ENCODE data around the gene AGAP1. TPM values are rescaled to one million over a fixed set of nuclear protein-coding genes. Genes with fewer than 3 reads are reported as not detected.
A peak's percentile ranks its signal among the peaks of the same experiment; 100 is the strongest.

Gene AGAP1
- total RNA-seq, 2 experiments from 2014 or later, result 1.8 to 2.0 TPM

DNA sequence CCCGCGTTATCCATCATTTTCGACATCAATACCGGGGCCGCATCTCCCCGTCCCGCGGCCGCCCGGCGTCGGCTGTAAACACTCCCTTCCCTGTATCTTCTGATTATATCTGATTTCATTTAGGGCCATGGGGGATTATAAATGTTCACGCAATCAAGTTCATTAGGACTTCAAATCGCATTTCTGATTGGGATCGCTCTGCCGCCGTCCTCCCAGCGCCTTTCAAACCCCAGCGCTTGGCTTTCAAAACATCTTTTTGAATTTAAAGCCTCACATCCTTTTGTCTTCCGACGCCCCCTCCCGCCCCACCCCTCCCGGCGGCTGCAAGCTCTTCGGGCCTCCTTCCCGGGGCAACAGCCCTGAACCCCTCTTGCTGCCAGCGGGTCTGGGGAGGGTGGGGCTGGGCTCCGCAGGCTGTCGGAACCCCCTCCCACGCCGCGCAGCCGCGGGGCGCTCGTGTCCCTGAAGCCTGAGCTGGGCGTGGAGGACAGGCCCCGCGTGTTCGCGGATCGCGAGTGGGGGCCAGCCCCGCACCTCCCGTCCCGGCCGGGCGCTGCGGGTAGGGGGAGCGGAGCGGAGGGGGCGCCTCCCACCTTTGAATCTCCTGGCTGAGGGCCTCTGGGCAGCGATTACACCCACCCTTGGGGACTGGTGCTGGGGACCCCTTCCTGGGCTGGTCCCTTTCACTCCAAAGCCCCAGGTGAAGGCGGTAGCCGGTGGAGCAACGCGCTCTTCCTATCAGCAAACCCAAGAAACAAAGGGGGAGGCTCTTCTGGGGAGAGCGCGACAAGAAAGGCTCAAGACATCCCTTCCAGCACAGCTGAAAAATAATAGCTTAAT lies 685.6 kb downstream of the AGAP1 start:
- ChIA-PET POLR2A (no interaction called here), CTCF (interaction anchor here (1.0 to 3.5 kb wide), 8 partner anchors 7 to 413 kb away, joined by 3 to 27 read pairs (median 4); no protein-coding TSS in a partner anchor)
- no peak overlapping the region for H3K4me3 Mint-ChIP-seq
- no peaks in the 10 kb centered on the region for H3K36me3 Mint-ChIP-seq
- H3K9me3 Mint-ChIP-seq, result no peaks in the 10 kb centered on the region
- intact Hi-C loops (cut with micrococcal nuclease), result loop anchor here (1.0 to 10.0 kb wide), 4 partner anchors 12 to 1227 kb away; partner anchors contain the start of gene SH3BP4
- peaks cover 67% of the 10 kb centered on the region for H3K27me3 Mint-ChIP-seq
- DNase-seq, result no peak
- no peak overlapping the region for H3K27ac Mint-ChIP-seq
- H3K4me1 Mint-ChIP-seq (ENCODE audit: low read depth), result peaks cover 7% of the 10 kb centered on the region

DNA sequence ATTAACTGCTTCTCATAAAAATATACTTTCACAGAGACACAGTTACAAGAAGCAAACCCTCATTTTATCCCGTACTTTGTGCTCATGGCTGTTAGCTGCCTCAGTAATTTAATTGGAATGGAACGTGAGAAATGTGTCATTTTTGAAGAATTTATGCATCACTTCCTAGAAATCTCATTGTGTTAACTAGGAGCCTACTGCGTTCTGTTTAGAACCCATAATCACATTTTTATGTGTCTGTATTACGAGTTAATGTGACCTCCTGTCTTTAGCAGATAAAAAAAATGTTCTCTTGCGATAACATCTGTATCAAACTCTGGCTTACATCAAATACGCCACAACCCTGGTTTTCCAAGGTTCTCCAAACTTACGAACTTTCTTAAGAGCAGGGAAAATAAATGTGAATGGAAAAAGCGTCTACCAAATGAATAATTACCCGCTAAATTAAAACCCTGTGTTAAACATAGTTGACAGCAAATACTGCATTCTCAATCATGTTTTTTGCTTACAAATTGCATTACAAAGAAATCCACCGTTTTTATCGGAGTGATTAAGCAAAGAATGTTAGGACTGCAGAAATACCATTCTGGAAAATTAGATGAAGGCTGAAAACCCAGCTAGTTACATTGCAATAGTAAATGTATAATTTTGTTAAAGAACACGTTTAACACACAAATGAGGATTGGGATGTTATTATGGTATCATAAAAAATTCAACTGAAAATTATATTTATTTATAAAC lies 686.4 kb downstream of the AGAP1 start:
- intact Hi-C loops (cut with micrococcal nuclease), result loop anchor here (1.0 kb wide), 2 partner anchors 13 to 414 kb away; no protein-coding TSS in a partner anchor
- CTCF ChIA-PET, result interaction anchor here (0.7 to 3.5 kb wide), 14 partner anchors 8 to 566 kb away, joined by 3 to 27 read pairs (median 4); partner anchors contain the start of gene GBX2

DNA sequence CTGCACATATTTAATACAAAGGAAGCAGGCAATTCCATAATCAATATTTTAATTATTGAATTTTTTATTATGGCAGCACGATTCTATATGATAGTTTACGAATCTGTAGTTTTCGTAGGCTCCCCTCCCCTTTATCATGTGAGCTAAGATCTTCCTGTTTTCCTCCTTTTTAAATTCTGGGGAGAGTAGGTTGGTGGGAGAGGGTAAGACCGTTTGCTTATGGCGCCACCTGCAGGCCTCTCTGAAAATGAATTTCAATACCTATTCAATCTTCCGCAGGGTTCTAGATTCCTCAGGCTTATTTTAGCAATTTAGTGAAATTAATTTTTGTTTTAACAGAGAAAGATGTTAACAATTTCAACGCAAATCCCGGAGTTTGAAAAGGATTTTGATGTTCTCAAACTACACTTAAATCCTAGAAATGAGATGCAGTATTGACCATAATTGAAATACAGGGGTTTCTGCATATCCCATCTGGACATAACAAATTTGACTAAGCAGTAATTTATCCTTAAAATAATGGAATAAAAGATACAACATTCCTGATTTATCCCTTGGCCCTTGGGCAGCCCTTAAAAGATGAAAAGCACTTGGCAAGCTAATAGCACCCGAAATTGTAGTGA lies 687.1 kb downstream of the AGAP1 start:
- H3K4me3 Mint-ChIP-seq, result no peak overlapping the region
- peaks cover 7% of the 10 kb centered on the region for H3K4me1 Mint-ChIP-seq (ENCODE audit: low read depth)

More for the DNA sequence above, 686.4 kb downstream of the AGAP1 start:
- H3K27me3 Mint-ChIP-seq, result peaks cover 61% of the 10 kb centered on the region
- POLR2A ChIA-PET, result no interaction called here
- no peak for DNase-seq
- no peak overlapping the region for H3K4me3 Mint-ChIP-seq
- H3K4me1 Mint-ChIP-seq (ENCODE audit: low read depth), result peaks cover 7% of the 10 kb centered on the region
- no peaks in the 10 kb centered on the region for H3K36me3 Mint-ChIP-seq
- H3K27ac Mint-ChIP-seq, result no peak overlapping the region
- no peaks in the 10 kb centered on the region for H3K9me3 Mint-ChIP-seq

More for the DNA sequence above, 687.1 kb downstream of the AGAP1 start:
- ChIA-PET CTCF (interaction anchor here (0.7 to 3.5 kb wide), 12 partner anchors 8 to 565 kb away, joined by 3 to 27 read pairs (median 4); partner anchors contain the start of gene GBX2), POLR2A (no interaction called here)
- H3K27me3 Mint-ChIP-seq, result peaks cover 63% of the 10 kb centered on the region
- H3K36me3 Mint-ChIP-seq, result no peaks in the 10 kb centered on the region
- intact Hi-C loops (cut with micrococcal nuclease), result loop anchor here (1.0 kb wide), 3 partner anchors 14 to 415 kb away; no protein-coding TSS in a partner anchor
- DNase-seq, result peak; percentile 49
- H3K9me3 Mint-ChIP-seq, result no peaks in the 10 kb centered on the region
- H3K27ac Mint-ChIP-seq, result peak overlapping the region; percentile 30
